HepG2 (cell line): Measurements from ENCODE around the gene TPI1. TPM values are rescaled to one million over a fixed set of nuclear protein-coding genes. Genes with fewer than 3 reads are reported as not detected.

Experiments used
- ETV5 ChIP-seq: IDR thresholded peaks from 2 replicates; pipeline ENCODE4 v1.6.1; 2018; ENCODE audit warnings: missing biosample characterization, missing genetic modification reagents, inconsistent platforms, borderline replicate concordance
- FOXC1 ChIP-seq: sonication (generic); formaldehyde crosslinking; IDR thresholded peaks from 2 replicates; pipeline ENCODE4 v1.8.0; 2022; ENCODE audit warnings: mild to moderate bottlenecking, missing genetic modification reagents, borderline replicate concordance
- HCFC1 ChIP-seq: fragments of 150-350 bp; IDR thresholded peaks from 2 replicates; pipeline ENCODE4 v1.6.1; 2014; ENCODE audit warnings: low read depth, low read length
- HDAC6 ChIP-seq: fragments of 200-600 bp; sonication (generic); IDR thresholded peaks from 2 replicates; pipeline ENCODE4 v1.7.0; 2017; ENCODE audit warnings: mild to moderate bottlenecking, antibody characterized with exemption, low read length, low read depth
- HIVEP1 ChIP-seq: sonication (generic); formaldehyde crosslinking; IDR thresholded peaks from 2 replicates; pipeline ENCODE4 v1.4.0; 2020; ENCODE audit warnings: mild to moderate bottlenecking, missing genetic modification reagents
- MATR3 ChIP-seq: sonication (generic); formaldehyde crosslinking; IDR thresholded peaks from 2 replicates; pipeline ENCODE4 v1.4.0; 2020; ENCODE audit warnings: missing genetic modification reagents
- MNT ChIP-seq: fragments of 450-650 bp; IDR thresholded peaks from 2 replicates; pipeline ENCODE4 v1.6.1; 2016
- NFKB2 ChIP-seq: sonication (generic); formaldehyde crosslinking; IDR thresholded peaks from 2 replicates; pipeline ENCODE4 v1.4.0; 2020; ENCODE audit warnings: missing genetic modification reagents, borderline replicate concordance
- SALL1 ChIP-seq: sonication (generic); formaldehyde crosslinking; IDR thresholded peaks from 2 replicates; pipeline ENCODE4 v1.8.0; 2022; ENCODE audit warnings: mild to moderate bottlenecking, missing genetic modification reagents
- SNRNP70 ChIP-seq: fragments of 200-400 bp; formaldehyde crosslinking; IDR thresholded peaks from 2 replicates; pipeline ENCODE4 v1.6.1; 2017; ENCODE audit warnings: mild to moderate bottlenecking, low read depth, low read length, moderate library complexity
- ZC3H13 ChIP-seq: sonication (generic); formaldehyde crosslinking; IDR thresholded peaks from 2 replicates; pipeline ENCODE4 v1.8.1; 2023; ENCODE audit warnings: mild to moderate bottlenecking, missing genetic modification reagents, moderate library complexity
- ZNF318 ChIP-seq: sonication (generic); formaldehyde crosslinking; IDR thresholded peaks from 2 replicates; pipeline ENCODE4 v1.4.0; 2020; ENCODE audit warnings: mild to moderate bottlenecking, missing genetic modification reagents
- ZNF468 ChIP-seq: sonication (generic); formaldehyde crosslinking; IDR thresholded peaks from 2 replicates; pipeline ENCODE4 v1.8.0; 2022; ENCODE audit warnings: mild to moderate bottlenecking, moderate library complexity, missing genetic modification reagents
- ZNF607 ChIP-seq: sonication (generic); formaldehyde crosslinking; IDR thresholded peaks from 2 replicates; pipeline ENCODE4 v1.5.1; 2020; ENCODE audit warnings: missing genetic modification reagents, mild to moderate bottlenecking, borderline replicate concordance
- polyA plus RNA-seq, 8 experiments: library from polyadenylated mRNA; depleted of rRNA in 3 of 8; stranded (reverse) in 7 of 8; unstranded in 1 of 8; fragments of >200 nt; fragmentation: Illumina TruSeq in 4 of 8; extraction: Trizol in 4 of 8; gene quantifications; 2 replicates each; pipeline versions ENCODE4 v1.2.1 to v1.2.3, GENCODE V29; 2011 to 2016; ENCODE audit warnings: low read depth in 4 of 8, missing spikeins in 1 of 8, mixed read lengths in 1 of 8; ENCODE audit not compliant: insufficient read depth in 1 of 8
- total RNA-seq, 5 experiments: library from RNA; depleted of rRNA; stranded (reverse); fragments of >200 nt; fragmentation: Illumina TruSeq; extraction: Trizol; gene quantifications; 2 replicates each; pipeline ENCODE4 v1.2.3, GENCODE V29; 2016; ENCODE audit warnings: low read depth in 1 of 5

Gene TPI1
- total and polyA plus RNA-seq, 2 of the 13 experiments (the other 11 are each of a cell fraction or from before 2014, with no cell fraction given) = 945 to 2,535 TPM

- no peak for TF ChIP-seq ZNF318 (CRISPR knock-in tag)
- no peak for TF ChIP-seq MATR3 (CRISPR knock-in tag)
- no peak for TF ChIP-seq HCFC1
- peak; percentile 21; the same call in 1 of the 2 replicates for TF ChIP-seq ETV5 (CRISPR knock-in tag)
- TF ChIP-seq HDAC6 = no peak
- peak; percentile 42; the same call in 1 of the 2 replicates for TF ChIP-seq FOXC1 (CRISPR knock-in tag)
- no peak for TF ChIP-seq SNRNP70
- no peak for TF ChIP-seq ZNF468
- TF ChIP-seq MNT = peak; percentile 59
- no peak; the same call in none of the 2 replicates for TF ChIP-seq ZC3H13 (CRISPR knock-in tag)
- no peak; the same call in 1 of the 2 replicates for TF ChIP-seq HIVEP1 (CRISPR knock-in tag)
- no peak for TF ChIP-seq NFKB2
- peak; percentile 73 for TF ChIP-seq SALL1 (CRISPR knock-in tag)
- TF ChIP-seq ZNF607 = 0 out of 2 replicates have a peak, but pooled peaks have one; percentile 31
Observed at GRCh38 chr12:6872073-6873048, 5.0 kb downstream of the TPI1 start (continued).
